Measurements from ENCODE around the gene ELAVL2. TPM values are rescaled to one million over a fixed set of nuclear protein-coding genes. Genes with fewer than 3 reads are reported as not detected.

ELAVL2 gene
- total RNA-seq, 4 donors from 2014 or later = 0.15 to 4.4 TPM; not detected in 2

GRCh38 chr9:23796209-23796608 is 29.8 kb downstream of the ELAVL2 start:
- Histone ChIP-seq H3K4me1 (no peaks in the 10 kb centered on the region), H3K4me3 (no peak overlapping the region), H3K27ac (no peak overlapping the region), H3K36me3 (no peaks in the 10 kb centered on the region), H3K9me3 (no peaks in the 10 kb centered on the region), H3K27me3 (no peaks in the 10 kb centered on the region)
- DNase-seq = no peak
- TF ChIP-seq POLR2A (IDR thresholded peaks at IDR 0.05) = no peak
- TF ChIP-seq, protein P1, sequence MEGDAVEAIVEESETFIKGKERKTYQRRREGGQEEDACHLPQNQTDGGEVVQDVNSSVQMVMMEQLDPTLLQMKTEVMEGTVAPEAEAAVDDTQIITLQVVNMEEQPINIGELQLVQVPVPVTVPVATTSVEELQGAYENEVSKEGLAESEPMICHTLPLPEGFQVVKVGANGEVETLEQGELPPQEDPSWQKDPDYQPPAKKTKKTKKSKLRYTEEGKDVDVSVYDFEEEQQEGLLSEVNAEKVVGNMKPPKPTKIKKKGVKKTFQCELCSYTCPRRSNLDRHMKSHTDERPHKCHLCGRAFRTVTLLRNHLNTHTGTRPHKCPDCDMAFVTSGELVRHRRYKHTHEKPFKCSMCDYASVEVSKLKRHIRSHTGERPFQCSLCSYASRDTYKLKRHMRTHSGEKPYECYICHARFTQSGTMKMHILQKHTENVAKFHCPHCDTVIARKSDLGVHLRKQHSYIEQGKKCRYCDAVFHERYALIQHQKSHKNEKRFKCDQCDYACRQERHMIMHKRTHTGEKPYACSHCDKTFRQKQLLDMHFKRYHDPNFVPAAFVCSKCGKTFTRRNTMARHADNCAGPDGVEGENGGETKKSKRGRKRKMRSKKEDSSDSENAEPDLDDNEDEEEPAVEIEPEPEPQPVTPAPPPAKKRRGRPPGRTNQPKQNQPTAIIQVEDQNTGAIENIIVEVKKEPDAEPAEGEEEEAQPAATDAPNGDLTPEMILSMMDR (IDR thresholded peaks at IDR 0.05) = no peak
- intact Hi-C loops (cut with DNase I; ENCODE audit: low total_unique reads) = no loop called here

- TF ChIP-seq POLR2A (IDR thresholded peaks at IDR 0.05) = no peak
- TF ChIP-seq, protein P1 (IDR thresholded peaks at IDR 0.05) = no peak
- no peaks in the 10 kb centered on the region for H3K9me3 ChIP-seq
- no peaks in the 10 kb centered on the region for H3K36me3 ChIP-seq
- no peak overlapping the region for H3K27ac ChIP-seq
- H3K4me3 ChIP-seq = no peak overlapping the region
- no peaks in the 10 kb centered on the region for H3K4me1 ChIP-seq
- H3K27me3 ChIP-seq = no peaks in the 10 kb centered on the region
- no peak for DNase-seq
- intact Hi-C loops (cut with DNase I; ENCODE audit: low total_unique reads) = no loop called here
Measured at GRCh38 chr9:23790351-23791260, 35.4 kb downstream of the ELAVL2 start.

- no peak overlapping the region for H3K27ac ChIP-seq
- DNase-seq = no peak
- no peaks in the 10 kb centered on the region for H3K27me3 ChIP-seq
- no peak for TF ChIP-seq POLR2A (IDR thresholded peaks at IDR 0.05)
- TF ChIP-seq, protein P1 (IDR thresholded peaks at IDR 0.05) = no peak
- intact Hi-C loops (cut with DNase I; ENCODE audit: low total_unique reads) = no loop called here
- H3K4me1 ChIP-seq = no peaks in the 10 kb centered on the region
- no peak overlapping the region for H3K4me3 ChIP-seq
- H3K36me3 ChIP-seq = no peaks in the 10 kb centered on the region
- no peaks in the 10 kb centered on the region for H3K9me3 ChIP-seq
Measured at GRCh38 chr9:23789529-23790254, 36.3 kb downstream of the ELAVL2 start.

DNA sequence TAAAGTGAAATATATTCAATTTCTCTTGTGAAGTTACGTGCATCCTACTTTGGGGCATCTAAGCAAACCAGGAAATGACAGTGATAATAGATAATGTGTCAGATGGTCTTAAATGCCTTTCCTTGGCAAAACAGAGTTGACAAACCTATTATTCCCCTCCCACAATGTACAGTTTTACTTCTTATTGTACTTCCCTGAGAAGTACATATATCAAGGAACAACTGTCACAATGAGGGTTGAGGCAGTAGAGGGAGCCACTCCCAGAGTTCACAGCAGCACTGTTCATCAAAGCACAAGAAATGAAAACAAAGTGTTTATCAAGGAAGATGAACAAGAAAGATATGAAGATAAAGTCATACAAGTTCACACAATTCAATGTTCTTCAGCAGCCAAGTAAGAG is 41.1 kb downstream of the ELAVL2 start:
- no peak for TF ChIP-seq POLR2A (IDR thresholded peaks at IDR 0.05)
- TF ChIP-seq, protein P1 (IDR thresholded peaks at IDR 0.05) = no peak
- Histone ChIP-seq H3K36me3 (no peaks in the 10 kb centered on the region), H3K27ac (no peak overlapping the region), H3K9me3 (no peaks in the 10 kb centered on the region), H3K4me1 (no peaks in the 10 kb centered on the region), H3K27me3 (no peaks in the 10 kb centered on the region), H3K4me3 (no peak overlapping the region)
- DNase-seq = no peak
- intact Hi-C loops (cut with DNase I; ENCODE audit: low total_unique reads) = no loop called here

- DNase-seq = no peak
Measured at GRCh38 chr9:23783509-23783908, 42.5 kb downstream of the ELAVL2 start.

More at GRCh38 chr9:23783509-23783908, 42.5 kb downstream of the ELAVL2 start:
- intact Hi-C loops (cut with DNase I; ENCODE audit: low total_unique reads) = no loop called here
- H3K27ac ChIP-seq = no peak overlapping the region
- TF ChIP-seq, protein P1 (IDR thresholded peaks at IDR 0.05) = no peak
- TF ChIP-seq POLR2A (IDR thresholded peaks at IDR 0.05) = no peak
- no peaks in the 10 kb centered on the region for H3K27me3 ChIP-seq
- H3K4me1 ChIP-seq = no peaks in the 10 kb centered on the region
- H3K4me3 ChIP-seq = no peak overlapping the region
- H3K9me3 ChIP-seq = no peaks in the 10 kb centered on the region
- no peaks in the 10 kb centered on the region for H3K36me3 ChIP-seq
